ENCODE measurements around the gene SEC22A. TPM values are rescaled to one million over a fixed set of nuclear protein-coding genes. Genes with fewer than 3 reads are reported as not detected.

Gene SEC22A
- total RNA-seq, 1 donor from 2014 or later: 6.4 TPM

GRCh38 chr3:123318374-123318773, 116.6 kb downstream of the SEC22A start:
- Histone ChIP-seq H3K9me3 (no peaks in the 10 kb centered on the region), H3K4me1 (peaks cover 0 to 4% of the 10 kb centered on the region in 2 donors), H3K27me3 (no peaks in the 10 kb centered on the region), H3K27ac (no peak overlapping the region), H3K36me3 (peaks cover 44 to 85% of the 10 kb centered on the region in 2 donors), H3K4me3 (no peak overlapping the region)
- TF ChIP-seq CTCF (IDR thresholded peaks at IDR 0.05): no peak
- no peak for DNase-seq (ENCODE audit: low spot score in 2 of 2)
- intact Hi-C loops (cut with DNase I): no loop called here

DNA sequence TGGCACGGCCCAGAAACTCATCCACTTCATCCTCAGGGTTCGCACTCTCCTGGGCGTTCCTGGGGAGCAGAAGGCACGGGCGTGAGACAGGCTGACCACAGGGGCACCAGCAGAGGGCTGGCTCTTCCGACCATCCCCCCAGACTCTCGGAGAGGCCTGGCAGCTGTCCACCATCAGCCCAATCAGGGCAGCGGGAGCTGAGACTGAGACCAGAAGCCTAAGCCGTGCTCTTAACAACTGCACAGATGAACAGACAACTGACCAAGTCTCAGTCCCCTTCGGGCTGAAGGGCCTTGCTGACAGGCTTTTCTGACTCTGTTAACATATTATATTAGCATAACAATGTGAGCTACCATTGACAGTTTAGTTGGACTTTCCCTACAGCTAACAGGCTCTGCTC, 118.0 kb downstream of the SEC22A start:
- Histone ChIP-seq H3K9me3 (no peaks in the 10 kb centered on the region), H3K27ac (peak overlapping the region in 1 of 2 donors; percentile 51), H3K27me3 (no peaks in the 10 kb centered on the region), H3K4me1 (peaks cover 0 to 2% of the 10 kb centered on the region in 2 donors), H3K36me3 (peaks cover 43 to 76% of the 10 kb centered on the region in 2 donors), H3K4me3 (no peak overlapping the region)
- TF ChIP-seq CTCF (IDR thresholded peaks at IDR 0.05): no peak
- intact Hi-C loops (cut with DNase I): no loop called here
- no peak for DNase-seq (ENCODE audit: low spot score in 2 of 2)

DNA sequence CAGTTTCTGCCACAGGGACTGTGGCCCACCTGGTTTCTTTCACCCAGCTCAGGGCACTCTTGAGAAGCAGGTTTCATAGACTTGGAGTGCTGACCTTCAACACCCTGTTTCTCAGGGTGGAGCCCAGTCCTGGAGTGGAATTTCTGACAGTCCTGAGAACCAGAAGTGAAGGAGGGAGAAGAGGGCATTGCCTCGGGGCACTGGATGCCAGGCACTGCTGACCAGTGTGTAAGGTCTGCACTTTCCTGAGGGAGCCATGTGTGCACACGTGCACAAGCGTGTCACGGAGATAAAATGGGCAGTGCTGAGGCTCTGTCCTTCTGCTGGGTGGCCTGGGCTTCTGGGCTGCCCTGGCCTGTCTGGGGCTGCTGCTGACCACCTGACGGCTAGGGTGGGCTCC, 118.5 kb downstream of the SEC22A start:
- Histone ChIP-seq H3K9me3 (no peaks in the 10 kb centered on the region), H3K4me1 (peaks cover 0 to 5% of the 10 kb centered on the region in 2 donors), H3K4me3 (no peak overlapping the region), H3K27me3 (no peaks in the 10 kb centered on the region), H3K27ac (peak overlapping the region in 1 of 2 donors; percentile 51), H3K36me3 (peaks cover 39 to 74% of the 10 kb centered on the region in 2 donors)
- intact Hi-C loops (cut with DNase I): no loop called here
- TF ChIP-seq CTCF (IDR thresholded peaks at IDR 0.05): no peak
- no peak for DNase-seq (ENCODE audit: low spot score in 2 of 2)

- Histone ChIP-seq H3K27ac (peak overlapping the region in 1 of 2 donors; percentile 42), H3K9me3 (no peaks in the 10 kb centered on the region), H3K27me3 (no peaks in the 10 kb centered on the region), H3K36me3 (peaks cover 33 to 65% of the 10 kb centered on the region in 2 donors), H3K4me3 (no peak overlapping the region), H3K4me1 (peaks cover 0 to 9% of the 10 kb centered on the region in 2 donors)
- no peak for TF ChIP-seq CTCF (IDR thresholded peaks at IDR 0.05)
- intact Hi-C loops (cut with DNase I): no loop called here
- DNase-seq (ENCODE audit: low spot score in 2 of 2): no peak
Measured at GRCh38 chr3:123321806-123322205, 120.1 kb downstream of the SEC22A start.

DNA sequence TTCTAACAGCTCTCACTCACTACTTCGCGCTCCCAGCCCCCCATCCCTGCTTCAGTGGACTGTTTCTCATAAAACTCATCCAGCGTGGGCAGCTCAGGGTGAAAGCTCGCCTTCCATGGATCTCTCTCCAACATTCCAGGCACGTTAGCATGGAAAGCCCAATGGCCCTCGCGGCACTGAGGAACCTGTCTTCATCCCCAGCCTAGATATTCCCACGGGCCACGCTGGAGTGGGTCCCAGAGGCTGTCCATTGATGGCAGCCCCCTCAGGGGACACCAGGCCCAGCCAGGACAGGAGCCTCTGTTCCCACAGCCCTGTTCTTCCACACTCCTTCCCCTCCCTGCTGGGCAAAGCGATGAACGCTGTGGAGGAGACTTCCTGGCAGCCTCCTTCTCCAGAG, 121.1 kb downstream of the SEC22A start:
- no peak for DNase-seq (ENCODE audit: low spot score in 2 of 2)
- peaks cover 0 to 10% of the 10 kb centered on the region in 2 donors for H3K4me1 ChIP-seq

More for the DNA sequence above, 121.1 kb downstream of the SEC22A start:
- Histone ChIP-seq H3K27ac (peak overlapping the region; percentile 51 to 55), H3K4me3 (no peak overlapping the region), H3K27me3 (no peaks in the 10 kb centered on the region), H3K9me3 (no peaks in the 10 kb centered on the region), H3K36me3 (peaks cover 33 to 56% of the 10 kb centered on the region in 2 donors)
- intact Hi-C loops (cut with DNase I): no loop called here
- TF ChIP-seq CTCF (IDR thresholded peaks at IDR 0.05): no peak

Other genes with a start within 250 kb of the SEC22A start
- 0.85 TPM for gene SEMA5B, start 174.2 kb upstream of the SEC22A start, total RNA-seq
- gene PDIA5, start 134.9 kb upstream of the SEC22A start, total RNA-seq: 21.3 TPM
- gene ADCY5, start 247.1 kb downstream of the SEC22A start, total RNA-seq: 32.2 TPM